PC-9 (cell line): Measurements from ENCODE around the gene NPW.

ENCODE experiments used
- CTCF ChIP-seq: fragments of 200-600 bp; sonication (generic); conservative IDR thresholded peaks from 2 replicates; pipeline ENCODE4 v1.6.1; 2017; ENCODE audit warnings: mixed run types, antibody characterized with exemption, mild to moderate bottlenecking, moderate library complexity
- EZH2 ChIP-seq: fragments of 200-600 bp; sonication (generic); IDR thresholded peaks from 2 replicates; pipeline ENCODE4 v1.8.0; 2017; ENCODE audit warnings: antibody characterized with exemption, low read depth

DNA sequence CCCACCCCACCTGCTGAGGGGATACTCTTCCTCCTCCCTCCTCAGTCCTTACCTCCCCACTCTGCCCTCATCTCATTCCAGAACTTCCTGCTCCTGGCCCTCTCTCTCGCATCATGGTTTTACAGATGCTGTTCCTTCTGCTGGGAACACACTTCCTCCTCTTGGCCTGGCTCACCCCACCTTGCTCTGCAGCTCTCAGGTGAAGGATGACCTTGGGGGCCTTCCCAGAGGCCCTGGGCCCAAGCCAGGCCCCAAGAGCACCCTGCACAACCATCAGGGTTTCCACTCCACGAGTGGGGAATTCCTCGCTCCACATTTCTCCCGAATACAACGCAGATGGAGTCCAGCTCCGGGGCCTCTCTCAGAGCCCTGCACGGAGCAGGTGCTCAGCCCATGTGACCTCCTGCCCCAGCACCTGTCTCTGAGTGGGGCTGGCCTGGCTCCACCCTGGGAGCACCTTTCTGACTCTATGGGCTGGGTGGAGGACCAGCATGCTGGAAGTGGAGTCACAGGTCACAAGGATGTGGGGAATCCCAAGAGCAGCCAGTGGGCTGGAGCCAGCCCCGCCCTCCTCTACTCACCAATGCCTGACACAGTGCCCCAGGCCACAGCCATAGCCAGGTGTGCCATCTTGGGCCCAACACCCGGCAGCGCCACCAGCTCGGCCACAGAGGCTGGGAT, 23.5 kb downstream of the NPW start:
- no peak for TF ChIP-seq CTCF
- TF ChIP-seq EZH2: no peak
